ENCODE results near the gene TMEM269. TPM values are rescaled to one million over a fixed set of nuclear protein-coding genes. Genes with fewer than 3 reads are reported as not detected.
"Not testable (repeated sequence)": the region's sequence is repeated elsewhere in the genome, so short reads cannot be mapped to it uniquely, and the experiment has no call there.

The TMEM269 gene
- total and polyA plus RNA-seq, 2 experiments from 2014 or later: 0.12 to 0.40 TPM

DNA sequence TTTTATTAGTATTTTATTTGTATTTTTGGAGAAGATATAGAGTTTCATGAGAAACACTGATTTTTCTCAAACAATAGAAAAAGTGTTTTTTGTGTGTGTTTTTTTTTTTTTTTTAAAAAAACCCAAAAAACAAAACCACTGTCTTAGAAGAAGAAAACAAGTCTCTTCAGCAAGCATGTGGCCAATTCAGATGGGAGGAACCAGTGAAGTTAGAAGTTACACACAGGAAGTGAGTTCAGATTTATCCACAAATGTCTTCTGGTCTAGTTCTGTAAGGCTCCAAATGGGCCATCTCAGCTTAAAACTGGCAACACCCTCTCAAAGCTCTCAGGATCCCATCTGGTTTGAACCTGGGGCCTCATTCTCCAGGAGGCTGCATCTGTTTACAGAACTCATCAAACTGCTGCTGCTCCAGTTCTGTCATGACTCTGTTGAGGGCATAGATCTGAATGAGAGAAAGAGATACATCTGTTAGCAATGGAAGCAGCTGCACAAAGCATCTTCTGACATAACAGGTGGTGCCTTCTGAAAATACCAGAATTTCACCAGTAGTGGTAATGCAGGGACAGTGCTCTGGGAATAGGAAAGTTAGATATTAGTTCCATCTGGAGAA is 22.4 kb downstream of the TMEM269 start:
- Histone ChIP-seq H3K36me3 (replicated peaks; ENCODE audit: insufficient read depth, low read depth) (no peaks in the 10 kb centered on the region), H4K20me1 (ENCODE audit: insufficient read depth, poor library complexity, severe bottlenecking) (no peaks in the 10 kb centered on the region), H3K27ac (no peak overlapping the region), H3K79me2 (no peaks in the 10 kb centered on the region), H3K4me2 (no peak overlapping the region), H3K4me3 (no peak overlapping the region), H2AFZ (no peak overlapping the region), H3K9me3 (ENCODE audit: low read depth) (no peaks in the 10 kb centered on the region), H3K9me2 (replicated peaks; ENCODE audit: insufficient read depth) (no peaks in the 10 kb centered on the region), H3K27me3 (no peaks in the 10 kb centered on the region), H3K4me1 (ENCODE audit: insufficient read depth) (no peaks in the 10 kb centered on the region)
- TF ChIP-seq EZH2 (IDR thresholded peaks at IDR 0.05; ENCODE audit: borderline replicate concordance): no peak
- no peak for TF ChIP-seq EZH2phosphoT487 (IDR thresholded peaks at IDR 0.05; ENCODE audit: low read depth, severe bottlenecking, unreplicated experiment)
- TF ChIP-seq, protein P1, sequence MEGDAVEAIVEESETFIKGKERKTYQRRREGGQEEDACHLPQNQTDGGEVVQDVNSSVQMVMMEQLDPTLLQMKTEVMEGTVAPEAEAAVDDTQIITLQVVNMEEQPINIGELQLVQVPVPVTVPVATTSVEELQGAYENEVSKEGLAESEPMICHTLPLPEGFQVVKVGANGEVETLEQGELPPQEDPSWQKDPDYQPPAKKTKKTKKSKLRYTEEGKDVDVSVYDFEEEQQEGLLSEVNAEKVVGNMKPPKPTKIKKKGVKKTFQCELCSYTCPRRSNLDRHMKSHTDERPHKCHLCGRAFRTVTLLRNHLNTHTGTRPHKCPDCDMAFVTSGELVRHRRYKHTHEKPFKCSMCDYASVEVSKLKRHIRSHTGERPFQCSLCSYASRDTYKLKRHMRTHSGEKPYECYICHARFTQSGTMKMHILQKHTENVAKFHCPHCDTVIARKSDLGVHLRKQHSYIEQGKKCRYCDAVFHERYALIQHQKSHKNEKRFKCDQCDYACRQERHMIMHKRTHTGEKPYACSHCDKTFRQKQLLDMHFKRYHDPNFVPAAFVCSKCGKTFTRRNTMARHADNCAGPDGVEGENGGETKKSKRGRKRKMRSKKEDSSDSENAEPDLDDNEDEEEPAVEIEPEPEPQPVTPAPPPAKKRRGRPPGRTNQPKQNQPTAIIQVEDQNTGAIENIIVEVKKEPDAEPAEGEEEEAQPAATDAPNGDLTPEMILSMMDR (IDR thresholded peaks at IDR 0.05; ENCODE audit: poor library complexity): no peak
- no peak for DNase-seq (ENCODE audit: low spot score)

DNA sequence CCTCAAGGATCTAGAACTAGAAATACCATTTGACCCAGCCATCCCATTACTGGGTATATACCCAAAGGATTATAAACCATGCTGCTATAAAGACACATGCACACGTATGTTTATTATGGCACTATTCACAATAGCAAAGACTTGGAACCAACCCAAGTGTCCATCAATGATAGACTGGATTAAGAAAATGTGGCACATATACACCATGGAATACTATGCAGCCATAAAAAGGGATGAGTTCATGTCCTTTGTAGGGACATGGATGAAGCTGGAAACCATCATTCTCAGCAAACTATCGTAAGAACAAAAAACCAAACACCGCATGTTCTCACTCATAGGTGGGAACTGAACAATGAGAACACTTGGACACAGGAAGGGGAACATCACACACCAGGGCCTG is 30.0 kb downstream of the TMEM269 start:
- H3K79me2 ChIP-seq: peaks cover 24% of the 10 kb centered on the region
- 93% methylated on average over 3 of the region's 3 CpGs for WGBS (ENCODE audit: low lambda C conversion rate, missing lambda C conversion rate)
- H3K27me3 ChIP-seq; H3K4me2 ChIP-seq; H3K36me3 ChIP-seq (replicated peaks; ENCODE audit: insufficient read depth, low read depth); H3K4me3 ChIP-seq; H4K20me1 ChIP-seq (ENCODE audit: insufficient read depth, poor library complexity, severe bottlenecking); DNase-seq (ENCODE audit: low spot score); H2AFZ ChIP-seq; H3K27ac ChIP-seq; H3K9me3 ChIP-seq (ENCODE audit: low read depth); H3K4me1 ChIP-seq (ENCODE audit: insufficient read depth); H3K9me2 ChIP-seq (replicated peaks; ENCODE audit: insufficient read depth): not testable (repeated sequence)

DNA sequence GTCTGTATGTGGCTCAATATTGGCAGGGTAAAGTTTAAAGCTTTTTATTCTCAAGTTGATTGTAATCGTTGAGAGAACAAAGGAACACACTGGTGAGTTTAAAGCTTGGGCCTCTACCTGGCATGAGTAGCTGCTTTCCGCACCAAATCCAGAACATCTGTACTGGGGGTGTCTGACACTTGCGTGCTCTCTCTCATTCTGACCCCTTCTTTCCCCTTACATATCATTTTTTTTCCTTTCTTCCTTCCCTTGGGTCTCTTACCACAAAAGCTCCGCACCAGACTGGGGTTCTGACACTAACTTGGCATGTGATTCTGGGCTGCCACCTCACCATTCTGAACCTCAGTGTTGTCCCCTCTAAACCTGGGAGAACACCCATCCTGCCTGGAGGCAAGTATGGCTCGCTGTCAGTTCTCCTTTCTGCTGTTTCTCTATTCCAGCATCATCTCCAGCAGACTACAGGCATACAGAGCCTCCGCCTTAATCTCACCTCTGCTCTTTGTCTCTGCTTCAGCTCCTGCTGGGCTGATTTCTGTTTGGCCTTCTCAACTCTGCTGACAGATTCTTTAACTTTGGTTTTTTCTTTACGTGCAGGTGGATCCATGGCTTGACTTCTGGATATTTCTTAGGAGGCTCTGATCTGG is 31.3 kb downstream of the TMEM269 start:
- H3K36me3 ChIP-seq (replicated peaks; ENCODE audit: insufficient read depth, low read depth): no peaks in the 10 kb centered on the region
- peak overlapping the region; percentile 100 for H3K27ac ChIP-seq
- peaks cover 8% of the 10 kb centered on the region for H3K4me1 ChIP-seq (ENCODE audit: insufficient read depth)
- H3K79me2 ChIP-seq: peaks cover 30% of the 10 kb centered on the region
- no peaks in the 10 kb centered on the region for H3K9me2 ChIP-seq (replicated peaks; ENCODE audit: insufficient read depth)
- peak overlapping the region; percentile 65 for H2AFZ ChIP-seq
- peak; percentile 20 for DNase-seq (ENCODE audit: low spot score)
- TF ChIP-seq, protein P1 (IDR thresholded peaks at IDR 0.05; ENCODE audit: poor library complexity): no peak
- TF ChIP-seq EZH2phosphoT487 (IDR thresholded peaks at IDR 0.05; ENCODE audit: low read depth, severe bottlenecking, unreplicated experiment): no peak
- TF ChIP-seq EZH2 (IDR thresholded peaks at IDR 0.05; ENCODE audit: borderline replicate concordance): no peak
- 43% methylated on average over 7 of the region's 7 CpGs for WGBS (ENCODE audit: low lambda C conversion rate, missing lambda C conversion rate)
- H3K4me2 ChIP-seq: peak overlapping the region; percentile 91
- H4K20me1 ChIP-seq (ENCODE audit: insufficient read depth, poor library complexity, severe bottlenecking): no peaks in the 10 kb centered on the region
- H3K27me3 ChIP-seq: no peaks in the 10 kb centered on the region
- no peaks in the 10 kb centered on the region for H3K9me3 ChIP-seq (ENCODE audit: low read depth)
- H3K4me3 ChIP-seq: peak overlapping the region; percentile 71

DNA sequence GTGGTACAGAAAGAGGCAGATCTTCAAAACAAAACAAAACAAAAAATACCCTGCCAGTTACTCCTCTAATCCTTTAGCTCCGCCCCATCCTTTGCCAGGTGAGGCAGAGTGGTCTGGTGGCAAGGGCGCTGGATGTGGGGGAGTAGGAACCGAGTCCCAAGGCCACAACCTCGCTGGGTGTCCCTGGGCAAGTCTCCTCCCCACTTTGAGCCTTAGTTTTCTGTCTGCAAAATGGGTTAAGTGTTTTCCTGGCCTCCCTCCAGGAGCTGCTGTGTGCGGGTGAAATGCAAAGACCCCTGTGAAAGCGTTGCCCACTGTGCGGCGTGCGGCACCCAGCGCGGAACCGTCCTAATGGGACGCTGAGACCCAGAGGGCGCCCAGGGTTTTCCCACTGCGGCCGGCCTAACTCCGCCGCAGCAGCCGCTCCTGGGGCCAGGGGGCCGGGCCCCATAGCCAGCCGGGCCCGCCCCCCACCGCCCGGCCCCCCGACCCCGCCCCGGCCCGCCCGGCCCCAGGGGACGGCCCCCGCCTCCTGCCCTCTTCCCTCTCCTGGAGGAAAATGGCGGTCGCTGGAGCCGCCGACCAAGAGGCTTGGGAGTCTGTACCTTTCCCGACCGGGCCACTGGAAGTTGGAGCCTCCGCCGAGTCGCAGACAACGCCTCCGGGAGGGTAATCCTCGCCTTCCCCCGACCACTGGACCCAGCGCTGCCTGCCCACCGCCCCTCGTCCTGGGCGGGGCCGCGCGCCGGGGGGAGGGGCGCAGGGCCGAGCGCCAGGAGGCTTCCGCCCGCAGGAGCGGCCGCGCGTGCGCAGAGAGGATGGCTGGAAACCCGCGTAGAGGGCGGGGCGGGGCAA is 32.0 kb downstream of the TMEM269 start, which contains the start of the genes ERMAP and SVBP:
TSS of gene ERMAP (plus strand) at position 538 of the 855 bp plus-strand sequence. CDS start 13,327 bp downstream, outside the sequence.
TSS of gene SVBP (minus strand) at position 813 of the 855 bp plus-strand sequence. CDS start 853 bp downstream, outside the sequence.
- no peaks in the 10 kb centered on the region for H3K36me3 ChIP-seq (replicated peaks; ENCODE audit: insufficient read depth, low read depth)
- no peaks in the 10 kb centered on the region for H3K9me3 ChIP-seq (ENCODE audit: low read depth)
- H2AFZ ChIP-seq: peak within 1 kb of the TSS; percentile 75
- DNase-seq (ENCODE audit: low spot score): peak; percentile 97
- peaks cover 8% of the 10 kb centered on the region for H3K4me1 ChIP-seq (ENCODE audit: insufficient read depth)
- H3K79me2 ChIP-seq: peaks cover 30% of the 10 kb centered on the region
- H4K20me1 ChIP-seq (ENCODE audit: insufficient read depth, poor library complexity, severe bottlenecking): no peaks in the 10 kb centered on the region
- WGBS (ENCODE audit: low lambda C conversion rate, missing lambda C conversion rate): 0% methylated on average over 27 of the region's 66 CpGs
- H3K4me3 ChIP-seq: peak within 1 kb of the TSS; percentile 71
- TF ChIP-seq, protein P1 (IDR thresholded peaks at IDR 0.05; ENCODE audit: poor library complexity): no peak
- TF ChIP-seq EZH2phosphoT487 (IDR thresholded peaks at IDR 0.05; ENCODE audit: low read depth, severe bottlenecking, unreplicated experiment): no peak
- no peak for TF ChIP-seq EZH2 (IDR thresholded peaks at IDR 0.05; ENCODE audit: borderline replicate concordance)
- no peaks in the 10 kb centered on the region for H3K9me2 ChIP-seq (replicated peaks; ENCODE audit: insufficient read depth)
- no peaks in the 10 kb centered on the region for H3K27me3 ChIP-seq
- H3K4me2 ChIP-seq: peak within 1 kb of the TSS; percentile 91
- H3K27ac ChIP-seq: peak within 1 kb of the TSS; percentile 100
